ENCODE data around the gene IL17RE. TPM values are rescaled to one million over a fixed set of nuclear protein-coding genes. Genes with fewer than 3 reads are reported as not detected.
"Not testable (repeated sequence)": the region's sequence is repeated elsewhere in the genome, so short reads cannot be mapped to it uniquely, and the experiment has no call there.

IL17RE gene
- total and polyA plus RNA-seq, 5 donors, result 1.0 to 2.2 (median 1.2) TPM

DNA sequence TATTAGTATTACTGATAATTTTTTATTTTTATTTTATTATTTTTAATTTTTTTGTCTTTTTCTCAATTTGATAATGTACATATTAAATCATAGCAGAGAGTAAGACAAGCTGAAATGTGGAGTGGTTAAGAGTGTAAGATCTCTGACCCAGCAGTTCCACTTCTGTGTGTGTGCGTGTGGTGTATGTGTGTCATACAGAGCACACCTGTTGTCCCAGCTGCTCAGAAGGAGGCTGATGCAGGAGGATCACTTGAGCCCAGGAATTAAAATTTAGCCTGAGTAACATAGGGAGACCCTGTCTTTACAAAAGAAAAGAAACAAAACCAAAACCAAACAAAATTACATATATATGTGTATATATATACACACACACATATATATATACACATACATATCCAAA lies 21.2 kb upstream of the IL17RE start:
- DNase-seq (no peak), ATAC-seq (no peak)
- Histone ChIP-seq H3K4me3 (ENCODE audit: low read length) (no peak overlapping the region), H3K27ac (ENCODE audit: low read length) (no peak overlapping the region), H3K27me3 (ENCODE audit: control insufficient read depth, insufficient read depth) (no peaks in the 10 kb centered on the region), H3K9me3 (ENCODE audit: control insufficient read depth, low read length) (no peaks in the 10 kb centered on the region), H3K4me1 (ENCODE audit: control insufficient read depth, insufficient read depth, low read length) (no peaks in the 10 kb centered on the region)
- WGBS, result 90% methylated on average over 1 of the region's 1 CpG
- intact Hi-C loops (cut with DNase I), result no loop called here

DNA sequence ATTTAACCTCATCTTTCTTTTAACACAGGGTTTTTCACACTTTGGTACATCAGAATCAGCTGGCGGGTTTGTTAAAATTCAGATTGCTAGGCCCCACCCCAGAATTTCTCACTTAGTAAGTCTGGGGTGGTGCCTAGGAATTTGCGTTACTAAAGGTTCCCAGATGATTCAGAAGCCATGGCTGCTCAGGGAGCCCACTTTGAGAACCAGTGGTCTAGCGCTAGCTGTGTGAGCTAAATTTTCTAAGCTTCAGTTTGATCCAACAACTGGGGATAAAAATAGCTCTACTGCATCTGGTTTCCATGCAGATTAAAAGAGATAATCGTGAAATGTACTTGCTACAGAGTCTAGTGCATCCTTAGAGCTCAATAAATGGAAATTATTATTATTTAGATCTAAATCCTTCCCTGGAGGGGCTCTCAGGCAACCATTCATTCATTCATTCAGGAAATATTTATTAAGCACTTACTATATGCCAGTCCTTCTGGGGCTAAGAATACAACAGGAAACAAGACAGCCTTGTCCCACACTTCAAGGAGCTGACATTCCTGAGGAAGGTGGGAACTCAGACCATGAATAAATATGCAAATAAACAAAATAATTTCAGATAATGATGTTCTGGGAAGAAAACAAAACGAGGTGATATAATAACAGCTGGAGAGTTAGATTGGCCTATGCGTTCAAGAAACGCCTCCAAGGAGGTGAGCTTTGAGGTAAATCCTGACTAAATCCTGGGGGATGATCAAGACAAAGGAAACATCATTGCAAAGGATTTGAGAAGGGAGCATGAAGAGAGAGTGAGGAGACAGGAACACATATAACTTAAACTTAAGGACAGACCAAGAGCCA lies 18.7 kb upstream of the IL17RE start:
- H3K4me3 ChIP-seq (ENCODE audit: low read length), result no peak overlapping the region
- DNase-seq (no peak), ATAC-seq (no peak)
- H3K4me1 ChIP-seq (ENCODE audit: control insufficient read depth, insufficient read depth, low read length), result no peaks in the 10 kb centered on the region
- no peak overlapping the region for H3K27ac ChIP-seq (ENCODE audit: low read length)
- WGBS, result 77% methylated on average over 7 of the region's 7 CpGs
- no peaks in the 10 kb centered on the region for H3K27me3 ChIP-seq (ENCODE audit: control insufficient read depth, insufficient read depth)
- H3K9me3 ChIP-seq (ENCODE audit: control insufficient read depth, low read length), result no peaks in the 10 kb centered on the region
- intact Hi-C loops (cut with DNase I), result no loop called here

DNA sequence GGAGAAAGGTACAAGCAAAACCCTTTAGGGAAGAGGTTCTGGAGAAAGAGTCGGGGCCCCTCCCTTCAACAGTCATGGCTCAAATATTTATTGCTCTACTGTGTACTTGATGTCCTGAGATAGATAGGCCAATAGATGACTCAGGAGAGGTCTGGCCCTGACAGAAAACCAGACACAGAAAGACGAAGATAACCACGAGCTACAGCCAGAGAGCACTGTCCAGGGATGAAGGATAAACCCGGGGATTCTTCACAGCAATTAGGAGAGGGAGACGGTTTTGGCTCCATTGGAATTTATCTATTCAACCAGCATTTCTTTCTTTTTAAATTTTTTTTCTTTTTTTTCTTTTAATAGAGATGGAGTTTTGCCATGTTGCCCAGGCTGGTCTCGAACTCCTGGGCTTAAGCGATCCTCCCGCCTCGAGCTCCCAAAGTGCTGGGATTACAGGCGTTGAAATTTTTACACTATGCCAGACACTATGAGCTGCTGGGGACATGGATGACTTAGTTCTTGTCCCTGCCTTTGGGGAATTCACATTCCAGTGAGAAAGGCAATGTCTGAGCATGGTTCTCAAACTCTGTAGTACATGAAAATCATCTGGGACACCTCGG lies 18.0 kb upstream of the IL17RE start:
- WGBS, result 71% methylated on average over 11 of the region's 11 CpGs
- H3K9me3 ChIP-seq (ENCODE audit: control insufficient read depth, low read length), result no peaks in the 10 kb centered on the region
- H3K27ac ChIP-seq (ENCODE audit: low read length), result no peak overlapping the region
- DNase-seq, result no peak
- H3K4me1 ChIP-seq (ENCODE audit: control insufficient read depth, insufficient read depth, low read length), result no peaks in the 10 kb centered on the region
- intact Hi-C loops (cut with DNase I), result no loop called here
- H3K27me3 ChIP-seq (ENCODE audit: control insufficient read depth, insufficient read depth), result no peaks in the 10 kb centered on the region
- ATAC-seq, result peak in 1 of 2 donors; percentile 43
- no peak overlapping the region for H3K4me3 ChIP-seq (ENCODE audit: low read length)

DNA sequence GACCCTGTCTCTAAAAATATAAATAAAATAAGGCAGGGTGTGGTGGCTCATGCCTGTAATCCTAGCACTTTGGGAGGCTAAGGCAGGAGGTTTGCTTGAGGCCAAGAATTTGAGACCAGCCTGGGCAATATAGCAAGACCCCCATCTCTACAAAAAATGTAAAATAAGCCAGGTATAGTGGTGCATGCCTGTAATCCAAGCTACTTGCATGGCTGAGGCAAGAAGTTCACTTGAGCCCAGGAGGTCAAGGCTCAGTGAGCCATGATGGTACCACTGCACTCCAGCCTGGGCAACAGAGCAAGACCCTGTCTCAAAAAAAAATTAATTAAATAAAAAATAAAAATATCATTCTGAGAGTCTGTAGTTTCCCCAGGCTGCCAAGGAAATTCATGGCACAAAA lies 16.3 kb upstream of the IL17RE start:
- ATAC-seq (no peak), DNase-seq (no peak)
- intact Hi-C loops (cut with DNase I), result no loop called here
- H3K27ac ChIP-seq (ENCODE audit: low read length), result no peak overlapping the region
- no peaks in the 10 kb centered on the region for H3K9me3 ChIP-seq (ENCODE audit: control insufficient read depth, low read length)
- no peaks in the 10 kb centered on the region for H3K4me1 ChIP-seq (ENCODE audit: control insufficient read depth, insufficient read depth, low read length)
- H3K27me3 ChIP-seq (ENCODE audit: control insufficient read depth, insufficient read depth), result no peaks in the 10 kb centered on the region
- H3K4me3 ChIP-seq (ENCODE audit: low read length), result no peak overlapping the region

DNA sequence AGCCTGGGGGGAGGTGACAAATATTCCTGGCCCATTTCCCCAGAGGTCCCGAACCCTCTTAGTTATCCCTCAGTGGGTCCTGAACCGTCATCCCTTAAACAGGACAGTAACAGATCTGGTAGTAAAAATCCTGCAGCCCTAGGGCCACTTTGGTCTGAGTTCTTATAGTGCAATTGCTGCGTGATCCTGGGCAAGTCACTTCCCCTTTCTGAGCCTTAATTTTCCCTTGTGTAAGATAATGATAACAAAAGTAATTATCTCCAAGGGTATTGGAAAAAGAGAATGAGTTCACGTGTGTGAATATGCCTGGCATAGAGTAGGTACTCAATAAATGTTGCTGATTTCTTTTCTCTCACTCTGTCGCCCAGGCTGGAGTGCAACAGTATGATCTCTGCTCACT lies 15.2 kb upstream of the IL17RE start:
- ATAC-seq (no peak), DNase-seq (no peak)
- 80% methylated on average over 5 of the region's 5 CpGs for WGBS

DNA sequence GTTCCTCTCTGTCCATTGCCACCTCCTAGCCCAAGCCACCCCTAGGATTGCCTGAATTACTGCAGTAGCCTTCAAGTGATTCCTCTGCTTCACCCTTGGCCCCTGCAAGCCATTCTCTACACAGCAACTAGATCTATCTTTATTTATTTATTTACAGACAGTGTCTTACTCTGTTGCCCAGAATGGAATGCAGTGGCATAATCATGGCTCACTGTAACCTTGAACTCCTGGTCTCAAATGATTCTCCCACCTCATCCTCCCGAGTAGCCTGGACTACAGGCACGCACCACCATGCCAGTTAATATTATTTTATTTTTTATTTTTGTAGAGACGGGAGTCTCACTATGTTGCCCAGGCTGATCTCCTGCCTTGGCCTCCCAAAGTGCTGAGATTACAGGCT lies 14.1 kb upstream of the IL17RE start:
- Histone ChIP-seq H3K27me3 (ENCODE audit: control insufficient read depth, insufficient read depth) (no peaks in the 10 kb centered on the region), H3K4me1 (ENCODE audit: control insufficient read depth, insufficient read depth, low read length) (peaks cover 2% of the 10 kb centered on the region), H3K4me3 (ENCODE audit: low read length) (no peak overlapping the region), H3K27ac (ENCODE audit: low read length) (no peak overlapping the region), H3K9me3 (ENCODE audit: control insufficient read depth, low read length) (no peaks in the 10 kb centered on the region)
- DNase-seq, result no peak
- no peak for ATAC-seq
- 86% methylated on average over 3 of the region's 3 CpGs for WGBS
- intact Hi-C loops (cut with DNase I), result no loop called here

More for the DNA sequence above, 15.2 kb upstream of the IL17RE start:
- no peaks in the 10 kb centered on the region for H3K9me3 ChIP-seq (ENCODE audit: control insufficient read depth, low read length)
- peaks cover 2% of the 10 kb centered on the region for H3K4me1 ChIP-seq (ENCODE audit: control insufficient read depth, insufficient read depth, low read length)
- H3K27me3 ChIP-seq (ENCODE audit: control insufficient read depth, insufficient read depth), result no peaks in the 10 kb centered on the region
- H3K4me3 ChIP-seq (ENCODE audit: low read length), result no peak overlapping the region
- H3K27ac ChIP-seq (ENCODE audit: low read length), result no peak overlapping the region
- intact Hi-C loops (cut with DNase I), result no loop called here

DNA sequence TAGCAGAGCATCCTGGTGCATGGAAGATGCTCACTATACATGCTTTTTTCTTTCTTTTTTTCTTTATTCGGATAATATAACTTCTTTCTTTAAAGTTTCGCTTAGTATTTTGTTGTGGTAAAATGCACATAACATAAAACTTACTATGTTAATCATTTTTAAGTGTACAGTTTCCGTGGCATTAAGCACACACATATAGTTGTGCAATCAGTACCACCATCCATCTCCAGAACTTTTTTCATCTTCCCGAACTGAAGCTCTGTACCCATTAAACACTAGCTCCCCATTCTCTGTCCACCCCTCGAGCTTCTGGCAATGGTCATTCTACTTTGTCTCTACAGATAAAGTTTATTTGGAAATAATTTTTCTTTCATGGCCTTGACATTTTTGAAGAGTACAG lies 13.2 kb upstream of the IL17RE start:
- Histone ChIP-seq H3K27me3 (ENCODE audit: control insufficient read depth, insufficient read depth) (no peaks in the 10 kb centered on the region), H3K9me3 (ENCODE audit: control insufficient read depth, low read length) (no peaks in the 10 kb centered on the region), H3K27ac (ENCODE audit: low read length) (no peak overlapping the region), H3K4me3 (ENCODE audit: low read length) (no peak overlapping the region), H3K4me1 (ENCODE audit: control insufficient read depth, insufficient read depth, low read length) (peaks cover 2% of the 10 kb centered on the region)
- ATAC-seq, result no peak
- WGBS, result 76% methylated on average over 5 of the region's 5 CpGs
- no peak for DNase-seq
- intact Hi-C loops (cut with DNase I), result no loop called here

DNA sequence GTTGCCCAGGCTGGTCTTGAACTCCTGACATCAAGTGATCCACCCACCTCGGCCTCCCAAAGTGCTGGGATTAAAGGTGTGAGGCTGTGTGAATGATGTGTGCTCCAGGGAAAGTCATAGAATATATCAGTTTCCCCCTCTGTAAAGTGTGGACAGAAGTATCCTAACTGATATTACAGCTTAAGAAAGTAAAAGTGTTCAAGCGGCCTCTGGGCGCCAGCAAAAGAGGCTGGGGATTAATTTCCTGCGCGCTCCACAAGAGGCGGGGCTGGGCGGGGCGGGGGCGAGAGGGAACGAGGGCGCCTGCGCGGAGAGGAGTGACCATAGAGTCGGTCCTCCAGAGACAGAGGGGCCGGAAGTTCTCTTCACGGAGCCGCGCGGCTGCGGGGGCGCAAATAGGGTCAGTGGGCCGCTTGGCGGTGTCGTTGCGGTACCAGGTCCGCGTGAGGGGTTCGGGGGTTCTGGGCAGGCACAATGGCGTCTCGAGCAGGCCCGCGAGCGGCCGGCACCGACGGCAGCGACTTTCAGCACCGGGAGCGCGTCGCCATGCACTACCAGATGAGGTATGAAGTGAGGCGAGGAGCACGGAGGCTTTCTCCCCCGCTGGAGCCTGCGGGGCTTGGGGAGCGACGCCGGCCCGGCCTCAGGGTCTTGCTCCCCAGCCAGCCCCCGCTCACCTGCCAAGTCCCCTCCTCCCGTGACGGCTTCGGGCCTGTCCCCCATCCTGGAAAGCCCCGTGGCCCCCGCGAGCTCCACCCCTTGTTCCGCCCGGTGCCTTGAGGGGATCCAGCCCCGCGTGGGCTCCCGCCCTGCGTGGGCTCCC lies 12.2 kb upstream of the IL17RE start, which contains the start of gene JAGN1:
JAGN1 (plus strand) TSS at position 362 of the 823 bp plus-strand sequence; CDS start at position 475, 113 bp downstream.
- WGBS, result under 1% methylated on average over 62 of the region's 62 CpGs
- Histone ChIP-seq H3K4me3 (ENCODE audit: low read length) (peak within 1 kb of the TSS; percentile 83), H3K9me3 (ENCODE audit: control insufficient read depth, low read length) (no peaks in the 10 kb centered on the region), H3K27ac (ENCODE audit: low read length) (peak within 1 kb of the TSS; percentile 89), H3K4me1 (ENCODE audit: control insufficient read depth, insufficient read depth, low read length) (peaks cover 2% of the 10 kb centered on the region), H3K27me3 (ENCODE audit: control insufficient read depth, insufficient read depth) (no peaks in the 10 kb centered on the region)
- peak; percentile 89 to 96 (median 95) for DNase-seq
- intact Hi-C loops (cut with DNase I), result no loop called here
- peak; percentile 97 to 98 for ATAC-seq

DNA sequence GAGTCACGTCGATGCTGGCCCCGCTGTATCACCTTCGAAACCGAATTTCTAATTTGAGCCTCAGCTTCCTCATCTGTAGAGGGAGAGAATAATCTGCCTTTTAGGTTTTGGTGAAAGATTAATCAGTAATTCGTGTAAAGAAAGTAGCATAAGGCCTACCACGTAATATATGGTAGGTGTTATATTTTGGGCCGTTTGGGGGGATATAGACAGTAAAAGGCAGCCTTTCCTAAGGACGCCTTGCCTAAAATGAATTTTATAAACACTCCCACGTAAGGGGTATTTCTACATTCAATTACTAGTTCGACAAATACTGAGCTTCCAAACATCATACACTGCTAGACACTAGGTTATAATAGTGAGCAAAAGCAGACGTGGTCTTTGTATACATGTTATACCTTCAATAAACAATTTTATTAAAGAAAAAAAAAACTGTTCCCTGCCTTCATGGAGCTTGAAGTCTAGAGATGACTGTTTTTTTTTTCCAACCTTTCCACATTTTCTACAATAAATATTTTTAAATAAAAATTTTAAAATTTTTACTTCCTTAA lies 11.5 kb upstream of the IL17RE start:
- DNase-seq, result no peak
- H3K4me1 ChIP-seq (ENCODE audit: control insufficient read depth, insufficient read depth, low read length), result peaks cover 2% of the 10 kb centered on the region
- WGBS, result 10% methylated on average over 12 of the region's 12 CpGs
- intact Hi-C loops (cut with DNase I), result no loop called here
- no peaks in the 10 kb centered on the region for H3K27me3 ChIP-seq (ENCODE audit: control insufficient read depth, insufficient read depth)
- peak overlapping the region; percentile 83 for H3K4me3 ChIP-seq (ENCODE audit: low read length)
- peak overlapping the region; percentile 89 for H3K27ac ChIP-seq (ENCODE audit: low read length)
- H3K9me3 ChIP-seq (ENCODE audit: control insufficient read depth, low read length), result no peaks in the 10 kb centered on the region
- ATAC-seq, result no peak

DNA sequence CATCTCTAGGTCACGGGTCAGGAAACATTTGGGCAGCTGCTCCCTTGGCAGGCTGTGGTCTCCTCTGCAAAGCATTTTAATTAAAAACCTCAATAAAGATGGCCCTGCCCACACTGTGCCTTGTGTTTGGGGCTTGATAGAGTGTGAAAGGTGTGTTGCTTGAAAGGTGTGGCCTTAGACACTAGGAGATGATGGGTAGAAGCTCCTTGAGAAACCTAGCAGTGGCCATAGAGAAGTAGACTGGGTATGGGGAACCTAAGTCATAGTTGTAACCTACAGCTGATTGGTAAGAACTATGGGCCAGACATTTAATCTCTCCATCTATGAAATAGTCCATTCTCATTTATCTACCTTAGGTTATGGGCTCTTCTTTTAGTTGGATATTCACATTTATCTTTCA lies 8.9 kb upstream of the IL17RE start:
- no peak overlapping the region for H3K4me3 ChIP-seq (ENCODE audit: low read length)
- no peaks in the 10 kb centered on the region for H3K27me3 ChIP-seq (ENCODE audit: control insufficient read depth, insufficient read depth)
- DNase-seq, result no peak
- intact Hi-C loops (cut with DNase I), result no loop called here
- no peak overlapping the region for H3K27ac ChIP-seq (ENCODE audit: low read length)
- WGBS, result 84% methylated on average over 1 of the region's 1 CpG
- peaks cover 4% of the 10 kb centered on the region for H3K4me1 ChIP-seq (ENCODE audit: control insufficient read depth, insufficient read depth, low read length)
- no peaks in the 10 kb centered on the region for H3K9me3 ChIP-seq (ENCODE audit: control insufficient read depth, low read length)
- ATAC-seq, result no peak

DNA sequence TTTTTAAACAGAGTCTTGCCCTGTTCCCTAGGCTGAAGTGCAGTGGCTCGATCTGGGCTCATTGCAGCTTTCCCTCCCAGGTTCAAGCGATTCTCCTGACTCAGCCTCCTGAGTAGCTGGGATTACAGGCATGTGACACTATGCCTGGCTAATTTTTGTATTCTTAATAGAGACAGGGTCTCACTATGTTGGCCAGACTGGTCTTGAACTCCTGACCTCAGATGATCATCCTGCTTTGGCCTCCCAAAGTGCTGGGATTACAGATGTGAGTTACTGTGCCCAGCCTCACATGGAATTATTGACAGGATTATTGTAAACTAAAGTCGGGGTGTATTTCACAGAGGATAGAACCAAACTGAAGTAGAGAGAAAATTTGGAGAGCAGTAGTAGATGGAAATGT lies 6.9 kb upstream of the IL17RE start:
- H3K27me3 ChIP-seq (ENCODE audit: control insufficient read depth, insufficient read depth); H3K27ac ChIP-seq (ENCODE audit: low read length); DNase-seq; H3K4me1 ChIP-seq (ENCODE audit: control insufficient read depth, insufficient read depth, low read length); H3K9me3 ChIP-seq (ENCODE audit: control insufficient read depth, low read length); ATAC-seq; intact Hi-C loops (cut with DNase I); H3K4me3 ChIP-seq (ENCODE audit: low read length): not testable (repeated sequence)
- 93% methylated on average over 3 of the region's 3 CpGs for WGBS
